OCI-M2 (cell line): ENCODE measurements around the gene MXD4.

Experiments
- DNase-seq: peaks from one replicate; lab custom pipeline; 2025; ENCODE audit not compliant: unreplicated experiment; lab: John Stamatoyannopoulos, UW

MXD4 gene, protein sequence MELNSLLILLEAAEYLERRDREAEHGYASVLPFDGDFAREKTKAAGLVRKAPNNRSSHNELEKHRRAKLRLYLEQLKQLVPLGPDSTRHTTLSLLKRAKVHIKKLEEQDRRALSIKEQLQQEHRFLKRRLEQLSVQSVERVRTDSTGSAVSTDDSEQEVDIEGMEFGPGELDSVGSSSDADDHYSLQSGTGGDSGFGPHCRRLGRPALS

DNA sequence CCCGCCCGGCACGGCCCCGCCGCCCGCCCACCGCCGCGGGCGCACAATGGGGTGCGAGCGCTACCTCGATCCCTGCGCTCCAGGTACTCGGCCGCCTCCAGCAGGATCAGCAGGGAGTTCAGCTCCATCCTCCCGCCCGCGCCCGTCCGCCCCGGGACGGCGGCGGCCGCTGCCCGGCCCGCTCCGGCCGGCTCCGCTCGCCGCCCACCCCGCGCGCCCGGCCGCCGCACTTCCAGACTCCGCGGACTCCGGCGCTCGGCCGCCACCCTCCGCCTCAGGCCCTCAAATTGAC is at the start of gene MXD4:
Gene MXD4 (minus strand): TSS at position 257 of the 292 bp plus-strand sequence. CDS start 129 bp downstream, at position 128.
- no peak for DNase-seq

DNA sequence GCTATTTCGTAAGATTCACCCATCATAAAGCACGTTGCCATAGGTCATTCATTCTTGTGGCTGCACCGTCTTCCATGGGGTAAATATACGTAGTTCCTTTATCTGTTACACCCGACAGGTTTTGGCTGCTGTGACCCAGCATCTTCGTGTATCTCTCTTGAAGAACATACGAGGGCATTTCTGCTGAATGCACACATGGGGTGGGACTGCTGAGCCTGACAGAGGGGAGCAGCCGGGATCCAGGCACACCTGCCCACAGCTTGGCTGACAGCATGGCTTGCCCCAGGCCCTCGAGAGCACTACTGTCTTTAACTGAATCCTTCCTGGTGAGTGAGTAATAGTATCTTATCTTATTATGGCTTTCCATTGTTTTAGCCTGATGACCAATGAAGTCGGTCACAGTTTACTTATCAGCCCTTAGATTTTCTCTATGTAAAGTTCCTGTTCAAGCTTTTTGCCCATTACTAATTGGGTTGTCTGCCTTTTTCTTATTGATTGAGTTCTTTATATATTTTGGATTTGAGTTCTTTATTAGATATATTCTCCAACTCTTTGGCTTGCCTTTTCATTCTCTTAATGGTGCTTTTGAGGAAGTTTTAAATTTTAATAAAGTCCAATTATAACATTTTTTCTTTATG is 45.0 kb upstream of the MXD4 start:
- DNase-seq: no peak

DNA sequence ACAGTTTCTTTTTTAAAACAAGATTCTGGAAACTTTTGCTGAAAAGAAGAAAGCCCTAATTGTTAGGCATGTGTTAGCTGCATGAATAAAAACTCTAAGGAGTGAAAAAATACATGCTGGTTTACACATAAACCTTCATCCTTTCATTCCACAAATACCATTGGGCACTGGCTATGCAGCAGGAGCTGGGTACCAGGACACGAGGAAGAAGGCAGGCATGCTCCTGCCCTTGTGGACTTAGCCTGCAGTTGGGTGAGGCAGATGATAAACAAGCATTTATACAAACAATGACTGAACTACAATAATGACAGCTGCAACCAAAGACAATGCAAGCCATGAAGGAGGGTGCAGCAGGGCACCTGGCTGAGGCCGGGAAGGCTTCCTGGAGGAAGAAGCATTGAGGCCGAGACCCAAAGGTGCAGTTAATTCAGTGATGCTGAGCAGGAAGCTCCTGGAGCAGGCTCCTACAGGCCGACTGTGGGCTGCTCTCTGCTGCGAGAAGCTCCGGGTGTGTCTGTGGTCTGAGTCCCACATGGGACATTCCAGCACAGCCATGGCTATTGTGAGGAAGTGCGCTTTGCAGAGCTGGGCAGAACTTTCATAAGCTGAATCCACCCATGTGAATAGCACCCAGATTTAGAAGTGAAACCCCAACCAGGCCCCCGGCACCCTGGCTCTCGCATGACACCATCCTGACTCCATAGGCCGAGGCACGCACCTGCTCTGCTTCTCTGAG is 44.0 kb upstream of the MXD4 start:
- DNase-seq: no peak

DNA sequence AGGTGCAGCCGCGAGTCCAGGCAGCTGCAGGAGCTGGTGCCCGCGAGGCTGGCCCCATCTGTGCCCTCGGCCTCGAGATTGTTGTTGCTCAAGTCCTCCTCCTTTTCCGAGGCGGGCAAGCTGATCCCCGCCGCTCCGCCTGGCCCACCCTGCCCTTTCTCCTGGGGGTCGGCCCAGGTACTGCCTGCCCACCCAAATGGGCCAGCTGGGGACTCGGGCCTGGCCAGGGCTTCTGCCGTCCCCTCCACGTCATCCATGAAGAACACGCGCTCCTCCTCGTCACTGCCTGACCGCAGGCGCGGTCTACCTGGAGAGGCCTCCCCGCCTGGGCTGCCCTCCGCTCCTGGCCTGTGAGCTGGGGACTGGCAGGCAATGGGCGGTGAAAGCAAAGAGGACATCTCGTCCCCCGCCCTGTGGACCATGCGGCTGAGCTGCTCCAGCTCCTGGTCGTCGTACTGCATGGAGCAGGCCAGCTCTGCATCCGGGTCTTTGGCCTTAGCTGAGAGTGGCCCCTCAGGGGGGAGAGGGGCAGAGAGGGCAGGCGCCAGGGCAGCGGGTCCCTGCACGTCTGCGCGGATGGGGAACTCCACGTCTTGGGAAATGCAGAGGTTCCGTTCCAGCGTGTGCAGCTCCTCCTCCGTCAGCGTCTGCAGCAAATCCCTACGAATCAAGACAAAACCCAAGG is 43.1 kb upstream of the MXD4 start:
- no peak for DNase-seq

DNA sequence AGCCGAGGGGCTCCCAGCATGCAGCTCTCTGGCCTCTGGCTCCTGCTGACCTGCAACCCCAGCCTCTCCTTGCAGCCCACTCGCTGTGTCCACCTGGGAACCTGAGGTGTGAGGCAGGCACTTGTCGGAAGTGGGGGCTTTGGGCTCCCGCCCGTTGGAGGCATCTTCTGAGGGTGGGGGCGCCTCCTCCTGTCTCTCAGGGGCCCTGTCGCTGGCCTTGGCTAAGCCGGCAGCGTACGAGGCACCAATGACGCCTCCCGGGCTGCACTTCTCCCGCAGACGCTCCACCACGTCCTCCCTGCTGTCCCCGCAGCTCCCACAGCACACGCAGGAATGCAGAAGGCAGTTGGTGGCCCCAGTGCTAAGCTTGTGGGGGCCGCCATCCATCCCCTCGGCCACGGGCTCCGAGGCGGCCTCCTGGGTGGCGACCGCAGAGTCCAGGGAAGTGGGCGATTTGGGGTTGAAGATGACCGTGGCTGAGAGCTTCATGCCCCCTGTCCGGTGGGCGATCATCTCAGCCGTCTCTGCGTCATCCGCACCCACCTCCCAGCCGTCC is 42.5 kb upstream of the MXD4 start:
- no peak for DNase-seq

DNA sequence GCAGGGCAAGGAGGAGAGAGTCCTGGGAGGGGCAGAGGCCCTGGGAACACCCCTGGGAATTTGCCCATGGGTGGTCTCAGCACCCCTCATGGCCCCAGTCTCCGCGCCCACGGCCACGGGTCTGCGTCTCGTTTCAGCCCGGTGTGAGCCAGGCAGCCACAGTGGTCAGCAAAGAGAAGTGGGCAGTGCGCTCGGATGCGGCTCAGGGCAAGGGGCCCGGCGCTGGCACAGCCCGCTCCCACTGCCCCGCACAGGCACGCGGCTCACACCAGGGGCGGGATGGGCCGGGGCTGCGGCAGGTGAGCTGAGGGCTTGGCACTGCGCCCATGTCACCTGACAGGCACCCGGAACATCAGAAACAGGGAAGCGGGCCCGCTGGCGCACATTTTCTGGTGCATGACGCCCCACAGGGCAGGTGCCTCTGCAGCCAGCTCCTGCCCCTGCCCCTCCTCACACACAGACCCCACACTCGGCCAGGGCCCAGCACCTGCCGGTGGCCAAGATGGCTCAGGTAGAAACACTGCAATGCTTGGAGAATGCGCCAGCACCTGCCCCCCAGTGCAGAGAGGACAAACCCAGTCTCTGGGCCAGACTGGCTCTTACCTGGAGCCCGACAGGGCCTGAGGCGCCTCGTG is 41.9 kb upstream of the MXD4 start:
- no peak for DNase-seq

DNA sequence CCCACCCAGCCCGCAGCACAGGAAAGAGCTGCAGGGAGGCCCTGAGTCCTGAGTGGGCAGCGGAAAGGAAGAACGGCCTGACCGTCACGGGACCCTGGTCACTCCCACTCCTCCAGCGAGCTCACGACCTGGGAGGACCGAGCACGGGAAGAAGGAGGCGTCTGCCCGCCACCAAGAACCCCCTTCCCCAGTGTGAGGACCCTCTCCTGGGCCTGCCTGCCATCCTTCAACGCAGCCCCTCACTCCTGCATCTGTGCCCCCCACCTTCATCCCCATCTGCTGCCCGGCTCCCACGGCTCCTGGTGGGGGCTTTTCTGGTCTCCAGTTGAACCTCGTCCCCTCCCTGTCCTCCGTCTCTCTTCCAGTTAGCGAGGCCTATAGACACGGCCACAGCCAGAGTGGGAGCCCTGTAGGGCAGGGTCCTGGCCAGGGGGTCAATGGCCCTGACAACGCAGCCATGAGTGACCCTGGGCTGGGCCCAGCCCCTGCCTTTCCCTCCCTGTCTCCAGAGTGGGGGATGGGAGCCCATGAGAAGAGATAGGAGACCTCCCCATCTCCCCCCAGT is 41.3 kb upstream of the MXD4 start:
- no peak for DNase-seq

DNA sequence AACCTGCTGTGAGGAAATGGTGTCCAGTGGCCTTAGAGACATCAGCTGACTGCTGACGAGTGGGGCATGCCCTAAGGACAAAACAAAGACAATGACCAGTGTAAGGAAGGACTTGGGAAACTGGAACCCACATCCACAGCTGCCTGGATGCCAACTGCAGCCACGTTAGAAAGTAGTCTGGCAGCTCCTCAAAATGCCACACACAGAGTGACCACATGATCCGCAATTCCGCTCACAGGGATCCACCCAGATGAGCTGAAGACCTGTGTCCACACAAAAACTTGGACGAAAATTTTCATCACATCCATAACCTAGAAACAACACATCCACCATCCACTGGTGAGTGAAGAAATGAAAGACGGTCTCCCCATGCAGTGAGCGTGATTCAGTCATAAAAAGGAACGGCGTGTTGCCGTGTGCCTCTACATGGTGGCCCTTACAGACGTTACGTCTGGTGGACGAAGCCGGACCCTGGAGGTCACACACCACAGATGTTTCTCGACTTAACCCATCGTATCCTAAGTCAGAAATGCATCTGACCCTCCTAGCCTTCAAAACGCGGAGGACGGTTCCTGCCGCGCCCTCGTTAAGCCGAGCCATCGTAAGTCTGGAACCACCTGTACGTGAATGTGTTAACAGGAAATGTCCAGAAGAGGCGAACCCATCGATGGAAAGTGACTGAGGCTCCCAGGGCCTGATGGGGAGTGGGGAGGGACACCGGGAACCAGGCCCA is 40.6 kb upstream of the MXD4 start:
- no peak for DNase-seq

DNA sequence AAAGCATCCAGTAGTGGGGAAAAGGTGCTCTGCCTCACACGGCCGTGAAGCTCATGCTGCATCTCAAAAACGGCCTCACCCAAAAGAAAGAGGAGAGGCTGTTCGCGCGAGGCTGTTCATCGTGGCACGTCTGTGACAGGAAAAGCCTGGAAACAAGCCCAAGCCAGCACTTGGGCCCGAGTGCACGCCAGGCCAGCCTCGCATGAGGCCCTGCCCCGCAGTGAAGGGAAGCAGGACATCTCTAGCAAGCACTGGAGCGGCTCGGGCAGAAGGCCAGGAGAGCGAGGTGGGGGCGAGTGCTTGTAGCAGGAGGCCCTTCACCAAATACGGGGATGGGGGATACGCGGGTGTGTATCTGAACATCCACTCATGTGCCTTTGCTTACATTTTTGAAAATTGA is 39.9 kb upstream of the MXD4 start:
- DNase-seq: no peak

DNA sequence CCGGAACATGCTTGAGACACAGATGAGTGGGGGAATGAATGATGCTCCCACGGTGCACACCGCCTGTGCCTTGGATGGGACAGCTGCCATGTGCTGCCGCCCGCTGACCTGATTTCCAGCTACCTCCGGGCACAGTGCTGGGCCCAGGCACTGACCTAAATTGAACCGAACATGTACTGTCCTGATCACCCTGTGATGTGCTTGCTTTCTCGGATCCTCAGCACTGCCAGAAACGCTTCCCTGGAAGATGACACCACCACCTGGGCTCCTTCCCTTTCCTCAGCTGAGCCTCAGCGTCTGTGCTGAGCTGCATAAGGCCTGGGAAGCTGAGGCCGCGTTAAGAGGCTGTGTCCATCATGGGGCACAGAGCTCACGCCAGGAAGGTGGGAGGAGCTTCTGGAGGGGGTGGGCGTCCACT is 39.3 kb upstream of the MXD4 start:
- no peak for DNase-seq

DNA sequence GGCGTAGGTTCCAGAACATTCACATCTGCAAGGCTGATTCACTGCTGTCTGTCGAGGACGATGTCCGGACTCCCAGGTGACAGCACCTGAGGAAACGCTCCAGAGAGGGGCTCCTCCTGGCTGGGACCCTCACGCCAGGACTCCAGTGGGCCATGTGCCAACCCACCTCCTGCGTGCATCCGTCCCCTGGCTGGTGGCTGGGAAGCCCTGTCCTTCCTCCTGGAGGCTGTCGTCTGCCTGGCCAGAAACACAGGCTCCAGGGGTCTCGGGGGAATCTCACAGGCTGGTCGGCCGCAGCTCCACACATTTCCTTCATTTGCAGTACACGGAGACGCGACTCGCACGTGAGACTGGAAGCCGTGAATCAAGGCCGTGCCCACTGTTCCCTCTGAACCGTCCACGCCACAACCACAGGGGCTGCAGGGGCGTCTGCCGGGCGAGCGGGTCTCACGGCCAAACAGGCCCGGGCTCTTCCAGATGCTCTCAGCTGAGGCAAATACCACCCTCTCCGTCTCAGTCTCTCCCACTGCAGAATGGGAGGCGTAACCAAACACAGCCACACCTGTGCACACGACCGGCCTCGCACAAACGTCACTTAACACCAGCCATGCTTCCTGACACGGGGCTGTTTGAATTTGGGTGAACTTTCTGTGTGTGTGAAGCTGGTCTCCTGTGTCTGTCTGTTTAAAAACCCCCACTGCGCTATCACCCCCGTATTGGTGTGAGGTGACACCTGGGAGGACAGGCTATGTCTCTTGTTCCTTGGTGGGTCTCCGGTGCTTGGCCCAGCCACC is 38.7 kb upstream of the MXD4 start:
- no peak for DNase-seq

DNA sequence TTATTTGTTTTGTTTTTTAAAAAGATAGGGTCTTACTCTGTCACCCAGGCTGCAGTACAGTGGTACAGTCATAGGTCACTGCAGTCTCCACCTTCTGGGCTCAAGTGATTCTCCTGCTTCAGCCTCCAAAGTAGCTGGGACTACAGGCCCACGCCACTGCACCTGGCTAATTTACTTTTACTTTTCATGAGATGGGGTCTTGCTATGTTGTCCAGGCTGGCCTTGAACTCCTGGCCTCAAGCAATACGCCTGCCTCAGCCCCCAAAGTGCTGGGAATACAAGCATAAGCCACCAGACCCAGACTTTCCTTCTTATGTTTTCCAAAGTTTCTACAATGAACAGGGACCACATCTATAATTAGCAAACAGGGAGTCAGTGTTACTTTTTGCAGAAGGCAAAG is 37.9 kb upstream of the MXD4 start:
- no peak for DNase-seq

DNA sequence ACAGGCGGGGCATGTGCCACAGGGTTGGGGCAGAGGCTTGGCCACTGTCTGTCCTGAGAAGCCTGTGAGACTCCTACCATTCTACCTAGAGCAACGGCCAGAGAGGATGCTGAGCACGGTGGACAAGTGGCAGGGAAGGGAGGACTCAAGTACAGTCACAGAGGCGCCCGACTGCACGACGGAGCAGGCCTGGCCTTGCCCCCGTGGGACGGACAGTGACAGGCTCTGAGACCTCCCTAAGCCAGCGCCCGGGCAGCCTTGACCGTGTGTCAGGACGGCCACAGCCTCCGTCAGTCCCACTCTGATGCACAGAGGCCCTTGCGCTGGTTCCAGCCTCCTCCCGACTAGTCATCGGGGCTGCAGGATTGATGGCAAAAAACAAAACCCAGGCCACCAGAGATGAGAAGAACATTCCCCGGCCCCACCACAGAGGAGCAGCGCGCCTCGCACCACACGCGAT is 36.7 kb upstream of the MXD4 start:
- no peak for DNase-seq

DNA sequence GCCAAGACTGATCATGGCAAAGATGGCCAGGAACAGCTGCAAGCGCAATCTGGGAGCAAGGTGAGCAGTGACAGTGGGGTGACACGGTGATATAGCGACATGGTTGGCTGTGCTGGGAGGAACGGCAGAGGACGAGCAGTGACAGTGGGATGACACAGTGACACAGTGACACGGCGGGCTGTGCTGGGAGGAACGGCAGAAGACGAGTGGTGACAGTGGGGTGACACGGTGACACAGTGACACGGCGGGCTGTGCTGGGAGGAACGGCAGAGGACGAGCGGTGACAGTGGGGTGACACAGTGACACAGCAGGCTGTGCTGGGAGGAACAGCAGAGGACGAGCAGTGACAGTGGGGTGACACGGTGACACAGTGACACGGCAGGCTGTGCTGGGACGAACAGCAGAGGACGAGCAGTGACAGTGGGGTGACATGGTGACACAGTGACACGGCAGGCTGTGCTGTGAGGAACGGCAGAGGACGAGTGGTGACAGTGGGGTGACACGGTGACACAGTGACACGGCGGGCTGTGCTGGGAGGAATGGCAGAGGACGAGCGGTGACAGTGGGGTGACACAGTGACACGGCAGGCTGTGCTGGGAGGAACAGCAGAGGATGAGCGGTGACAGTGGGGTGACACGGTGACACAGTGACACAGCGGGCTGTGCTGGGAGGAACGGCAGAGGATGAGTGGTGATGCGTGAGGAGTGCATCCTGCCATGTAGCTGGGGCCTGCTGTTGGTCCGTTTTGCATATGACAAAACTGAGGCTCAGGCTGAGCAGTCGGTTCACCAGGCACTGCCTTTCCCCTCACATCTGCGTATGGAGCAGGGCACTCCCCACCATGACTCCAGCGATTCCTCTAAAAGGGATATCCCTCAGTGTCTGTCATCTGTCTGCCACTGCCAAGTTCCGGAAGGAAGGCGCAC is 36.0 kb upstream of the MXD4 start:
- no peak for DNase-seq

DNA sequence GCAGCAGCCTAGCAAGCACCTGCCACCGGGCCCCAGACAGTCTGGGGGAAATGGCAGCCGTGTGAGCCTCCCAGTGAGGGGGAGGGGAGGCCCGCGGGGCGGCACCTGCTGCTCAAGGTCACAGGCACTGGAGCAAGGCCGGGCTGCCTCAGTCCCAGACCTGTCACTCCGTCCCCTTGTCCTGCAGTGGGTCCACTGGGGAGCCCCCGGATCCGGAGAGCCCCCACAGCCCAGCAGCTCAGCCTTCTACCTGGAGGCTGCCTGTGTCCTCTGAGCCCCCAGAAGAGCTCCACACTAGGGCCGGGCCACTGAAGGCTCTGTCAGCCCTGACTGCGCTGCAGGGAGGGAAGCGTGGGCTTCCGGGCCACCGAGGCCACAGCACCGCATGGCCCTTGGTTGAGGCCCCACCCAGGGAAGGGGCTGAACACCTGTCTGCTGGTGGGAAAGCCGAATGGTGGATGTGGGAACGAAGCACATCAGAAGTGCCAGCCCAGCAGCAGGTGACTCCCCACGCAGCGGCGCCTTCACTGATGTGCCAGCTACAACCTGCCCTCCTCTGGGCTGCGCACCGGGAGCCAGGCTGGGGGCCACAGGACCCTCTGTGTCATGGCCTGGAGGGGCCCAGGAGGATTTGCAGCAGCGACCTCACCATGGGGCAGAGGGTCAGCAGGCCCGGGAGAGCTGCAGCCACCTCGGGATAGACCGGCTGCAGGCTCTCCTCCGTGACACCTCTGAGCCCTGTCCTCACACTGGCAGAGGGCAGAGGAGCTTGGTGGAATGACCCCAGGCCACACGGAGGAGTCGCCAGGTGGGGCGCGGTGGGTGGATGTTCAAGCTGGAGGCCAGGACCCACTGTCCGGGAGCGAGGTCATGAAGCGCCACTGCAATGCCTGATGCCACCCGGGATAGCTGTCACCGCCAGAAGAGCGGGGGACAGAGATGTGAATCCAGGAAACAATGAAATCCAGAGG is 35.0 kb upstream of the MXD4 start:
- no peak for DNase-seq

DNA sequence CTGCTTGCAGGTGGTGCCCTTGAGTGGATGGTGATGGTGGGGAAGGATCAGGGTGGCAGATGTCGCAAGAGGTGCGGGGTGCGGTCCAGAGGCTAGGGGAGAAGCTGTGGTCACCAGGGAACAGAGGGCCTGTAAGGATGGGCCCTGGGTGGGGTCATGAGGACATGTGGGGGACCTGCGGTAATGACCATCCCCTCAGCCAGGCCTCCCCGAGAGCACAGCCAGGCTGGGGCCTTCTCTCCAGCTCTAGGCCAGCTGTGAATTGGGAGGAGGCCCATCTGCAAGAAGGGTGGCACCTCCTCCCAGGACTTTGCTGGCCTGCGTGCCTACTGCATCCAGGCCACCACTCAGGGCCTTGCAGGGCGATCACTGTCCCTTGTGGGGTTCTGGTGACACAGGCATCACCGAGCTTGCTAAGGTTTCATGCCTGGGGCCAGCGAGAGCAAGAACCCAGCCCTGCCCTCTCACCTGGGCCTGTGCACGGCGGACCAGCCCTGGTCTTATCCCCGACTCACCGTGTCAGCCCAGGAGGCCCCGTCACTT is 34.1 kb upstream of the MXD4 start:
- DNase-seq: no peak

DNA sequence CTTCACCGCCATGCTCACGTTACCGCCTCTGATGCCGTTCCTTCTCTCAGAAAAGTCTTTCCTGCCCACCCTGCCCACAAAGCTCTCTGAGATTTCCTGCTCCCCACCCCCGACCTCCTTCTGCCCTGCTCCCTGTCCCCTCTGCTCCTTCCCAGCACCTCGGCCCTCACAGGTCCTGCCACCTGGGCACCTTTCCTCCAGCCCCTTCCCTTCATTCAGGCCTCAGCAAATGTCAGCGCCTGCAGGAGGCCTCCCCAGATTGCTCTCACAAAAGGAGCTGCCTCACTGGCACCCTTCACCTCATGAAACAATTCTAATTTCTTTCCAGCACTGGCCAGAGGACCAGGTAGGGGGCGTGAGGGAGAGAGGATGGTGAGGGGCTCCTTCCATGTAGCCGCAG is 33.6 kb upstream of the MXD4 start:
- no peak for DNase-seq
